ENCODE results near the gene DNAI7.

- TF ChIP-seq CTCF (IDR thresholded peaks at IDR 0.05; ENCODE audit: control extremely low read depth in 1 of 3, insufficient read depth in 1 of 3, low read depth in 1 of 3, low read length in 3 of 3) = no peak
- no peak for TF ChIP-seq TAF1 (IDR thresholded peaks at IDR 0.05; ENCODE audit: low read depth, low read length)
- no peak for TF ChIP-seq EZH2 (IDR thresholded peaks at IDR 0.05; ENCODE audit: low read depth, low read length, severe bottlenecking)
- TF ChIP-seq POLR2A (IDR thresholded peaks at IDR 0.05; ENCODE audit: control extremely low read depth in 1 of 2, low read depth in 2 of 2, low read length in 2 of 2) = no peak
- TF ChIP-seq USF2 (IDR thresholded peaks at IDR 0.05; ENCODE audit: low read length) = no peak
- TF ChIP-seq MAX (IDR thresholded peaks at IDR 0.05) = no peak
- no peak for TF ChIP-seq YY1 (IDR thresholded peaks at IDR 0.05; ENCODE audit: low read depth, low read length)
- TF ChIP-seq CBX8 (IDR thresholded peaks at IDR 0.05; ENCODE audit: borderline replicate concordance, low read depth, low read length) = no peak
- TF ChIP-seq POLR2AphosphoS5 (IDR thresholded peaks at IDR 0.05; ENCODE audit: low read depth, low read length) = no peak
- TF ChIP-seq BRCA1 (IDR thresholded peaks at IDR 0.05; ENCODE audit: low read depth, low read length) = no peak
- TF ChIP-seq NRF1 (IDR thresholded peaks at IDR 0.05; ENCODE audit: low read depth, low read length) = no peak
Measured at GRCh38 chr12:25187781-25188180, 7.2 kb downstream of the DNAI7 start.
